Kidney capillary endothelial cell (primary cell): ENCODE measurements around the gene FBLN1.
"Not testable (repeated sequence)": the region's sequence is repeated elsewhere in the genome, so short reads cannot be mapped to it uniquely, and the experiment has no call there.

Experiments used
- DNase-seq: peaks from one replicate; pipeline ENCODE4 v3.0.0-alpha.2; 2018; ENCODE audit warnings: low spot score

FBLN1 gene

DNA sequence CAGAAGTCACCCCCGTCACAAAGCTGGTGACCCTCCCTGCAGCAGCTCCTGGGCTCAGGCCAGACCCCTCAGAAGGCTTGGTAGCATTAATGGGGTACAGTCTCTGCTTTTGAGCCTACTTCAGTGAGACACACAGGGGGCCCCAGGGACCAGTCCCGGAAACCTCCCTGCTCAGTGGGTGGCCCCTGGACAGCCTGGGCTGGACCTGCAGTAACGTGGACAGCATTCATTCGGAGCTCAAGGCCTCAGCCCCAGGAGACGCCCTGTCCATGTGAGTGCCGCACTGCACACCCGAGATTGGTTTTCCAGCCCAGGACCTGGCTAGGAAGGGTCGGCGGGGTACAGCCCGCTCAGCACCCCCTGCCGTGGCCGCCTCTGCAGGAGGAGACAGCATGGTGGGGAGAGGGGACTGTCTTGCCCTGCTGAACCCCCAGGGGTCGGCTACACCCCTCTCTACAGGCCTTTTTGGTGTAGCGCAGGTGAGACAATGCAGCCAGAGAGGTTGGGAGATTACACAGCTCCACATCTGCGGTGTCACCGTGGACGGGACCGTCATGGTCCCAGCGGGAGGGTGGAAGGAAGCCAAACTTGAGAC, 83.4 kb downstream of the FBLN1 start:
- no peak for DNase-seq

GRCh38 chr22:45586651-45587405, 84.1 kb downstream of the FBLN1 start:
- DNase-seq = no peak

- no peak for DNase-seq
Observed at GRCh38 chr22:45587638-45588505, 85.2 kb downstream of the FBLN1 start.

GRCh38 chr22:45589556-45589955, 86.9 kb downstream of the FBLN1 start:
- DNase-seq = no peak

GRCh38 chr22:45590262-45590661, 87.6 kb downstream of the FBLN1 start:
- DNase-seq = no peak

GRCh38 chr22:45591633-45592213, 89.0 kb downstream of the FBLN1 start:
- not testable (repeated sequence) for DNase-seq

GRCh38 chr22:45594123-45594941, 91.6 kb downstream of the FBLN1 start:
- DNase-seq = no peak

GRCh38 chr22:45597460-45598192, 94.9 kb downstream of the FBLN1 start:
- no peak for DNase-seq

DNA sequence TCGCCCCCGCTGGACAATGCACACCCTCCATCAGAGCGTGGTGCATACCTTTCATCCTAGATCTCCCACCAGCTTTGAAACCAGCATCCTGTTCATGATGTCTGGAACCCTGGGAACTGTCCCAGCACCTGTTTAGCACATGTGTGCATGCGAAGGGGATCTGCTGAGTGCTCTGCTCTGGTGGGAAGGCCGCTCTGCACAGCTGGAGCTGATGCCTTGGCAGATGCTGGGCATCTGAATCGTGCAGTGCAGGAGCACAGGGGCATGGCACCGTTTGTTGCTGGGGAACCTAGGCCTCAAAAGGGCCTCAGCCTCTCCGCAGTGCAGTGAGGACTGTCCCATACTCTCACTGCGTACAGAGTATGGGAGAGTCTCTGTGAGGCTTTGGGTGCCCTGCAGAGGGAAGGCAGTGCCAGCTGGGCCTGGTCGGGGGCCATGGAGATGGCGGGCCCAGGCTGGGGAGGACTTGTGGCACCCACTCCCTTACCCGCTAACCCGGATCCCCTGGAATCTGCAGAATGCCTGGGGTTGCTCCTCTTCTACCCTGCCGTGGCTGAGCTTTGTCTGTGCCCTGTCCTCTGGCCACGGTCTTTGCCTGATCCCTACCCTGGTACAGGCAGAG, 96.0 kb downstream of the FBLN1 start:
- DNase-seq = no peak

- no peak for DNase-seq
Observed at GRCh38 chr22:45599836-45600577, 97.3 kb downstream of the FBLN1 start.

DNA sequence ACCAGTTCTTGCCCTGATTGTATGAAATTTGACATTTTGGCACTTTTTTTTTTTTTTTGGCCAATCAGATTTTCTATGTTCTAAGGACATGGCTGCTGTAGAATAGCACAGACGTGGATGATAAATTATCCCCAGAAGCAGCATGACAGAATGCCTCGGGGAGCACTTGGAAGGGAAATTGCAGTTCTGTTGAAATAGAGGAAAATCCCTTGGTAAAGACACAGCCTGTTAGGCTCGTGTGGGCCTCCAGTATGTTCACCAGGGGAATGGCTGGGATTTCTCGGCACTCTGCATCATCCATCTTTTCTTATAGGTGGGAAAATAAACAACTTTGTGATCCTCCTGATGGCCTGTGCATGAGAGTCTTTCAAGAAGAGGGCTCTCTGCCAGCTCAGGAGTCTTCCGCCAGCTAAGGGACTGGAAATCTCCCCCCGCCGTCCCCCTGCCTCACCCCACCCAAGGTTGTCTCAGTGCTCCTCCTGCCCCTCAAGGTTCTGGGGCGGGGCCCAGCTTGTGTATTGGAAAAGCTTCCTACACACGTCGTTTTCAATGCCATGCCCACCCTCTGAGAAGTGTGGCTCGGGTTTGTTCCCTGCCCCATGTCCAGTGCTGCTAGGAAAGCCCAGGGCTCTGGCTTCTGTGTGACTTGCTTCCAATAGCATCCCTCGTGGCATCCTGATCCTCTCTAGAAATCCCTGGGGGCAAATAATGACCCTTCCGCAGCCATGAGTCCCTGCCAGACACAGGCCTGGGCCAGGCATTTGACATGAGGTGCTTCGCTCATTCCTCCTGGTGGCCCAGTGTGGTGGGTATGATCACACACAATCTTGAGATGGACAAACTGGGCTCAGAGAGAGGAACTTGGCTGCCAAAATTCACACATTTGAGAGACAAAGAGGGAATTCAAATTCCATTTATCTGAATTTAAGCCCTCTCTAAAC, 98.4 kb downstream of the FBLN1 start:
- DNase-seq = no peak

DNA sequence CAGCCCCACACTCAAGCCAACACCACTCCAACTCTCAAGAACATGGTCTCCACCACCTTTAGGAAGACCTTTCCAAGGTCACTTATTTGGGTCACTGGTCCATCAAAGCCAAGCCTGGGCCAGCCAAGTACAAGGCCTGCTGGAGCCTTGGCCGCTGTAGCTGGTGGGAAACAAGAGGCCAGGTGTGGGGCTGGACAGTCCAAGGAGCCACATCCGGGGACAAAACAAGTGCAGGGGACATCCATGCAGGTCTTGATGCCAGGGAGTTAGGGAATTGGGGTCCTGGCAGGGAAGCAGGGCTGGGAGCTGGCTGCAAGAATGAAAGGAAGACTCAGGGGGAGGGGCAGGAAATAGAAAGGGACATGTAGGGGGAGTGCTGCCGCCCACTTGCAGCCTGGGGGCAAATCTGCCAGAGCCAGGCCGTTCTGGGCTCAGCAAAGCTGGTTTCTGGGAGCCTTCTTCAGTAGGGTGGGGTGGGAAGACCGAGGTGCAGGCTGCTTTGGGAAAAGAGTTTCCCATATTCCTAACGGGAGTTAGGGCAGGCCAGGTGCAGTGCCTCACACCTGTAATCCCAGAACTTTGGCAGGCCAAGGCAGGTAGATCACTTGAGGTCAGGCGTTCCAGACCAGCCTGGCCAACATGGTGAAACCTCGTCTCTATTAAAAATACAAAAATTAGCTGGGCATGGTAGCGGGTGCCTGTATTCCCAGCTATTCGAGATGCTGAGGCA, 99.5 kb downstream of the FBLN1 start:
- DNase-seq = no peak

- DNase-seq = no peak
Observed at GRCh38 chr22:45602824-45603595, 100.3 kb downstream of the FBLN1 start.

DNA sequence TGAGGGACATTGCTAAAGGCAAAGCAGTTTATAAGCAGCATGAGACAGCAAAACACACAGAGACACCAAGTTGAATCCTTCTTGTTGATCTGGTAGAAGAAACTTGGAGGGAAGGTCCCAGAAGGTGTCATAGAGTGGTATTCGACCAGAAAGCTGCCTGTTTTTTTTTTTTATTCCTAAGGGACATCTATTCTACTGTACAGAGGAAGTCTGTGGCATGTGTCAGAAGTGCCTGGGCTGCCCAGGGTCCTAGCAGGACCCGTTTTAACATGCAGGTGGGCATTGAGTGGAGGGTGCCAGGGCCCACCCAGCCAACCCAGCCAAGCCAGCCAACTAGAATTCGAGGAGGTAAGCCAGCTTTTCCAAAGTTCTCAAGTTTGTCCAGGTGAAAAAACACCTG, 100.9 kb downstream of the FBLN1 start:
- DNase-seq = no peak

GRCh38 chr22:45608045-45608444, 105.4 kb downstream of the FBLN1 start:
- not testable (repeated sequence) for DNase-seq

GRCh38 chr22:45608763-45609180, 106.1 kb downstream of the FBLN1 start:
- DNase-seq = peak; percentile 66

- no peak for DNase-seq
Observed at GRCh38 chr22:45612451-45612901, 109.8 kb downstream of the FBLN1 start.
